SK-N-SH (cell line): ENCODE measurements around the gene LRRIQ1. TPM values are rescaled to one million over a fixed set of nuclear protein-coding genes. Genes with fewer than 3 reads are reported as not detected.

Source experiments
- CTCF ChIA-PET: fragments of 300-600, 350-600 bp; formaldehyde crosslinking; extraction: SDS; loops from one replicate; lab custom pipeline; 2021; lab: Yijun Ruan, JAX
- POLR2A ChIA-PET: fragments of 350-600 bp; sonication (Branson Sonifier 250); formaldehyde crosslinking; extraction: SDS; loops from one replicate; lab custom pipeline; 2020; ENCODE audit warnings: antibody characterized with exemption, inconsistent platforms; lab: Yijun Ruan, JAX
- DNase-seq: peaks from one replicate; pipeline ENCODE4 v3.0.0; 2012
- H2AFZ ChIP-seq: fragments of 200-600 bp; sonication (generic); 2 replicates; pipeline ENCODE4 v1.8.1; 2016; ENCODE audit warnings: antibody characterized with exemption, mild to moderate bottlenecking, low read depth
- H3F3A ChIP-seq: fragments of 200-600 bp; sonication (generic); replicated peaks from 2 replicates; pipeline ENCODE3; 2016; ENCODE audit warnings: antibody characterized with exemption, mild to moderate bottlenecking; ENCODE audit not compliant: insufficient read depth
- H3K27ac ChIP-seq, 2 experiments: fragments of 200-500 bp in 1 of 2; fragments of 200-600 bp in 1 of 2; sonication (Bioruptor generic) in 1 of 2; sonication (generic), shearing (Covaris generic) in 1 of 2; 2 replicates each; pipeline versions ENCODE4 v1.5.1 to v1.6.1; 2014 to 2016; ENCODE audit warnings: low read depth in 2 of 2, inconsistent platforms in 1 of 2, low read length in 1 of 2, mild to moderate bottlenecking in 1 of 2, mixed read lengths in 1 of 2
- H3K27me3 ChIP-seq: fragments of 200-600 bp; sonication (generic), shearing (Covaris generic); 2 replicates; pipeline ENCODE4 v1.6.1; 2016; ENCODE audit warnings: mixed run types; ENCODE audit not compliant: insufficient read depth
- H3K36me3 ChIP-seq, 2 experiments: fragments of 200-500 bp in 1 of 2; fragments of 200-600 bp in 1 of 2; sonication (Bioruptor generic) in 1 of 2; sonication (generic) in 1 of 2; replicated peaks in 1 of 2; 2 replicates each; pipeline versions ENCODE3 to v1.5.1; 2014 to 2016; ENCODE audit warnings: low read length in 1 of 2, mild to moderate bottlenecking in 1 of 2; ENCODE audit not compliant: insufficient read depth in 2 of 2, control insufficient read depth in 1 of 2
- H3K4me1 ChIP-seq, 2 experiments: fragments of 200-500 bp in 1 of 2; fragments of 200-600 bp in 1 of 2; sonication (Bioruptor generic) in 1 of 2; sonication (generic), shearing (Covaris generic) in 1 of 2; 2 replicates each; pipeline versions ENCODE4 v1.5.1 to v1.6.1; 2014 to 2016; ENCODE audit warnings: low read depth in 1 of 2, low read length in 1 of 2, mixed run types in 1 of 2; ENCODE audit not compliant: insufficient read depth in 2 of 2, control insufficient read depth in 1 of 2
- H3K4me2 ChIP-seq: fragments of 200-600 bp; sonication (generic), shearing (Covaris generic); 2 replicates; pipeline ENCODE4 v1.6.1; 2017; ENCODE audit warnings: mixed run types
- H3K4me3 ChIP-seq, 2 experiments: fragments of 200-500 bp in 1 of 2; fragments of 200-600 bp in 1 of 2; sonication (Bioruptor generic) in 1 of 2; sonication (generic), shearing (Covaris generic) in 1 of 2; 2 replicates each; pipeline versions ENCODE4 v1.5.1 to v1.8.1; 2014 to 2016; ENCODE audit warnings: low read depth in 2 of 2, inconsistent platforms in 1 of 2, low read length in 1 of 2, mild to moderate bottlenecking in 1 of 2, mixed read lengths in 1 of 2, moderate library complexity in 1 of 2
- H3K79me2 ChIP-seq: fragments of 200-600 bp; sonication (generic); 2 replicates; pipeline ENCODE4 v1.8.1; 2017; ENCODE audit warnings: mild to moderate bottlenecking; ENCODE audit not compliant: insufficient read depth
- H3K9ac ChIP-seq: fragments of 200-600 bp; sonication (generic); 2 replicates; pipeline ENCODE4 v1.6.1; 2017; ENCODE audit warnings: mixed run types
- H3K9me2 ChIP-seq: fragments of 200-600 bp; sonication (generic); 2 replicates; pipeline ENCODE4 v1.6.1; 2017; ENCODE audit warnings: mixed run types
- H3K9me3 ChIP-seq: fragments of 200-600 bp; sonication (generic); 2 replicates; pipeline ENCODE4 v1.6.1; 2017; ENCODE audit warnings: mixed run types, mild to moderate bottlenecking, moderate library complexity
- H4K20me1 ChIP-seq: fragments of 200-600 bp; sonication (generic); 2 replicates; pipeline ENCODE4 v1.6.1; 2017; ENCODE audit warnings: mild to moderate bottlenecking, mixed run types; ENCODE audit not compliant: insufficient read depth
- CHD2 ChIP-seq: fragments of 150-350 bp; IDR thresholded peaks from 2 replicates; pipeline ENCODE4 v1.6.1; 2018; ENCODE audit warnings: low read length; ENCODE audit not compliant: partially characterized antibody
- ELF1 ChIP-seq: IDR thresholded peaks from 2 replicates; pipeline ENCODE4 v1.4.0; 2012
- EZH2phosphoT487 ChIP-seq: fragments of 200-600 bp; sonication (generic); IDR thresholded peaks from 2 replicates; pipeline ENCODE4 v1.6.1; 2017; ENCODE audit warnings: low read depth, mixed run types, mild to moderate bottlenecking, antibody characterized with exemption, moderate library complexity, borderline replicate concordance
- FOXM1 ChIP-seq: IDR thresholded peaks from 2 replicates; pipeline ENCODE4 v1.4.0; 2012; ENCODE audit warnings: low read depth, mild to moderate bottlenecking
- GABPA ChIP-seq: IDR thresholded peaks from 2 replicates; pipeline ENCODE4 v1.4.0; 2012; ENCODE audit warnings: low read depth, mild to moderate bottlenecking
- GATA2 ChIP-seq: sonication (generic); formaldehyde crosslinking; IDR thresholded peaks from 2 replicates; pipeline ENCODE4 v1.5.0; 2020; ENCODE audit warnings: mild to moderate bottlenecking, missing genetic modification reagents
- IRF3 ChIP-seq: fragments of 150-350 bp; IDR thresholded peaks from 2 replicates; pipeline ENCODE4 v1.6.1; 2016; ENCODE audit warnings: mild to moderate bottlenecking, low read depth, low read length
- MEF2A ChIP-seq: IDR thresholded peaks from 2 replicates; pipeline ENCODE4 v1.4.0; 2012; ENCODE audit warnings: low read depth, borderline replicate concordance
- RAD21 ChIP-seq: IDR thresholded peaks from 2 replicates; pipeline ENCODE4 v1.6.1; 2012; ENCODE audit warnings: mild to moderate bottlenecking, low read length
- RCOR1 ChIP-seq: fragments of 150-350 bp; IDR thresholded peaks from 2 replicates; pipeline ENCODE4 v1.6.1; 2017; ENCODE audit warnings: antibody characterized with exemption, low read length
- RXRA ChIP-seq: IDR thresholded peaks from 2 replicates; pipeline ENCODE4 v1.4.0; 2012; ENCODE audit warnings: low read depth, mild to moderate bottlenecking, borderline replicate concordance
- TAF1 ChIP-seq: IDR thresholded peaks from 2 replicates; pipeline ENCODE4 v1.6.1; 2012; ENCODE audit warnings: low read depth, mild to moderate bottlenecking, low read length, moderate library complexity, borderline replicate concordance
- TEAD4 ChIP-seq: IDR thresholded peaks from 2 replicates; pipeline ENCODE4 v1.4.0; 2012; ENCODE audit warnings: mild to moderate bottlenecking, borderline replicate concordance; ENCODE audit not compliant: insufficient read depth
- WGBS: methylation state at CpG from one replicate; pipeline ENCODE4 v1.1.6; 2017; ENCODE audit warnings: low lambda C conversion rate; 5-methylcytosine and 5-hydroxymethylcytosine counted together
- polyA plus RNA-seq, 3 experiments: library from polyadenylated mRNA; depleted of rRNA; stranded (reverse); fragments of >200 nt; gene quantifications; 2 replicates each; pipeline ENCODE4 v1.2.3, GENCODE V29; 2012
- TF ChIP-seq, protein P1 (sequence below): fragments of 150-350 bp; IDR thresholded peaks from 2 replicates; pipeline ENCODE4 v1.6.1; 2017; ENCODE audit warnings: antibody characterized with exemption, low read length, low read depth, borderline replicate concordance

LRRIQ1 gene
- polyA plus RNA-seq, 1 of the 3 experiments (the other 2 are of a cell fraction), result 0.39 TPM

DNA sequence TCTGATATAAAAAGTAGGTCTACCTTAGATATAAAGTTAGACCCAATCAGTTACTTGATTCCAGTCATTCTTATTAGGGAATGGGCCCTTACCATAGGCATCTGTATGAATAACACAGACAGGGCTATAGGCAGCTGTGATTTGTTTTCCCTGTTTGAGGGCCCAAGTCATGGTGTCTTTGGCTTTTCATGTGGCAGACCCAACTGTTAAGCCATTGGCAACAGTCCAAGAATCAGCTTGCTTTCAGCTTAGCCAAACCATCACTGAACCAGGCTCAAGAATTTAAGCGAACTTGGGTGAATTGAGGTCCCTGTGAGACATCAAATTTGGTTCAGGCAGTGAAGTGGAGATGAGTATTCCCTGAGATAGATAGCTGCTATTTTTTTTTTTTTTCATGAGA, 111.2 kb downstream of the LRRIQ1 start:
- Histone ChIP-seq H3K27me3 (no peaks in the 10 kb centered on the region), H3K36me3 (no peaks in the 10 kb centered on the region), H4K20me1 (no peaks in the 10 kb centered on the region), H3K4me2 (no peak overlapping the region), H3K79me2 (no peaks in the 10 kb centered on the region), H3F3A (no peaks in the 10 kb centered on the region), H3K4me3 (no peak overlapping the region), H3K9ac (no peak overlapping the region), H3K9me3 (no peaks in the 10 kb centered on the region), H3K9me2 (no peaks in the 10 kb centered on the region), H3K27ac (no peak overlapping the region), H2AFZ (no peak overlapping the region), H3K4me1 (no peaks in the 10 kb centered on the region)
- ChIA-PET POLR2A (no interaction called here), CTCF (interaction anchor here (0.6 to 1.1 kb wide), 3 partner anchors 8 to 302 kb away, joined by 3 read pairs; no protein-coding TSS in a partner anchor)
- WGBS, result 89% methylated on average over 1 of the region's 1 CpG
- no peak for DNase-seq
- no peak for TF ChIP-seq RAD21
- TF ChIP-seq, protein P1, sequence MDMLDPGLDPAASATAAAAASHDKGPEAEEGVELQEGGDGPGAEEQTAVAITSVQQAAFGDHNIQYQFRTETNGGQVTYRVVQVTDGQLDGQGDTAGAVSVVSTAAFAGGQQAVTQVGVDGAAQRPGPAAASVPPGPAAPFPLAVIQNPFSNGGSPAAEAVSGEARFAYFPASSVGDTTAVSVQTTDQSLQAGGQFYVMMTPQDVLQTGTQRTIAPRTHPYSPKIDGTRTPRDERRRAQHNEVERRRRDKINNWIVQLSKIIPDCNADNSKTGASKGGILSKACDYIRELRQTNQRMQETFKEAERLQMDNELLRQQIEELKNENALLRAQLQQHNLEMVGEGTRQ, result no peak
- no peak for TF ChIP-seq MEF2A
- no peak for TF ChIP-seq CHD2
- no peak for TF ChIP-seq GATA2 (CRISPR knock-in tag)
- TF ChIP-seq ELF1, result no peak
- TF ChIP-seq GABPA, result no peak
- no peak for TF ChIP-seq TAF1
- TF ChIP-seq RXRA, result no peak
- TF ChIP-seq TEAD4, result no peak
- TF ChIP-seq EZH2phosphoT487, result no peak
- no peak for TF ChIP-seq FOXM1
- no peak for TF ChIP-seq IRF3

- CTCF ChIA-PET, result interaction anchor here (0.6 to 1.2 kb wide), 5 partner anchors 13 to 714 kb away, joined by 3 read pairs; no protein-coding TSS in a partner anchor
- 74% methylated on average over 2 of the region's 2 CpGs for WGBS
Measured at GRCh38 chr12:85152311-85152729, 116.2 kb downstream of the LRRIQ1 start.

More at GRCh38 chr12:85152311-85152729, 116.2 kb downstream of the LRRIQ1 start:
- Histone ChIP-seq H3K9me2 (no peaks in the 10 kb centered on the region), H3F3A (no peaks in the 10 kb centered on the region), H3K9ac (no peak overlapping the region), H3K4me1 (no peaks in the 10 kb centered on the region; a peak in 1 of 4 replicates), H3K27me3 (no peaks in the 10 kb centered on the region), H3K4me2 (no peak overlapping the region), H3K4me3 (no peak overlapping the region), H4K20me1 (no peaks in the 10 kb centered on the region), H3K36me3 (no peaks in the 10 kb centered on the region), H3K9me3 (no peaks in the 10 kb centered on the region), H2AFZ (no peak overlapping the region), H3K27ac (no peak overlapping the region), H3K79me2 (no peaks in the 10 kb centered on the region)
- no peak for TF ChIP-seq RCOR1
- TF ChIP-seq, protein P1, result no peak
- DNase-seq, result no peak
- POLR2A ChIA-PET, result no interaction called here
